Fibroblast of upper back skin (primary cell): ENCODE data around the gene FPR1.

Experiments
- DNase-seq: peaks from one replicate; pipeline ENCODE4 v3.0.0-alpha.2; 2013

FPR1 gene

DNA sequence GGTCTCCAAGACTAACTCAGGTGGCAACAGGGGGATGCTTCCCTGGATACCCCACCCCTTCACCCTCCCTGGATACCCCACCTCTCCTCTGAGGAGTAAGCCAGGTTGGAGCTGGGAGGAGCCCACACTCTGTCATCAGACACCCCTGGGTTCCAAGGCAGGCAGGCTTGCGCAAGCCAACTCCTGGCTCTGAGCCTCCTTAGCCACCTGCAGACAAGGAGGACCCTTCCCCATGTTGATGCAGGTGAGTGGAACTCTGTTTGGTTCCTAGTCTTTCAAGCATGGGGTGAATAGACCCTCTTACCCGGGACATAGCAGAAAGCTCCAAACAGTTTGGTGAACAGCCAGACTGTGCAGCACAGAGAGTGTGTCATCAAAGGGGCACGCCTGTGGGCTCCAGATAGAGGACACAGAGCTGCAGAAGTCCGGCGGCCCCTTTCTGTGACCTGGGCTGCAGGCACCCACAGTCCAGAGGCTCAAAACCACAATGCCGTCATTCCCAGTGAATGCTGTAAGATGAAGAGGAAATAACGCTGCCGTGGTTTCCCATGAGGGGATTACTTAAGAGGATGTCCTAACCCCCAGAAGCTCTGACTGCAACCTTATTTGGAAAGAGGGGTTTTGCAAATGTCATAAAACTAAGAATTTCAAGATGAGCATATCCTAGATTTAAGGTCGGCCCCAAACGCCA is 15.8 kb downstream of the FPR1 start:
- peak; percentile 87 for DNase-seq

DNA sequence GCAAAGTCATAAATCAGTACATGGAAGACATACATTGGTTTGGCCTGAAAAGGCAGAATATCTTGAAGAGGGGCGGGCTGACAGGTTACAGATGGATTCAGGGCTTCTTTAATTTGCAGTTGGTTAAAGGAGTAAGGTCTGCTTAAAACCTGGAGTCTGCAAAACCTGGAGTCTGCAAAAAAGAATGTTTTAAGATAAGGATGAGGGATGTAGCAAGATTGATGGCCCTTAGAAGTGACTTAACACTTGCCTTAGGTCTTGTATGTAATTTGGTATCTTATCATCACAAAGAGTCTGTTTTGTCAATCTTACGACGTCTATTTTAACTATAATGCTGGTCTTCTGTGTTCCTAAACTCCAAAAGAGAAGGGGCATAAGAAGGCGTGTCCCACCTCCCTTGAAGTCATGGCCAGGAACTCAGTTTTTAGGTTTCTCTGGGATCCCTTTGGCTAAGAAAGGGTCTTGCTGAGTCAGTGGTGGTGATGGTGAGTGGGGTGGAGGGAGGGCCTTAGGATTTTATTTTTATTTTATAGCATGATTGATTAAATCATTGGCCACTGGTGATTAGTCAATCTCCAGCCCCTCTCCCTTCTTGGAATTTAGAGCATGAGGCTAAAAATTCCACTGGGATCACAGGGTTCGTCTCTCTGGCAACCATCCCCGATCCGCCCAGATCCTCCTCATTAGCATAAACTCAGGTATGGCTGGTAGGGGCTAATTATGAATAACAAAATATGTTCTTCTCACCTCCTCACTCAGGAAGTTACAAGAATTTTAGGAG is 17.7 kb downstream of the FPR1 start:
- peak; percentile 44 for DNase-seq

DNA sequence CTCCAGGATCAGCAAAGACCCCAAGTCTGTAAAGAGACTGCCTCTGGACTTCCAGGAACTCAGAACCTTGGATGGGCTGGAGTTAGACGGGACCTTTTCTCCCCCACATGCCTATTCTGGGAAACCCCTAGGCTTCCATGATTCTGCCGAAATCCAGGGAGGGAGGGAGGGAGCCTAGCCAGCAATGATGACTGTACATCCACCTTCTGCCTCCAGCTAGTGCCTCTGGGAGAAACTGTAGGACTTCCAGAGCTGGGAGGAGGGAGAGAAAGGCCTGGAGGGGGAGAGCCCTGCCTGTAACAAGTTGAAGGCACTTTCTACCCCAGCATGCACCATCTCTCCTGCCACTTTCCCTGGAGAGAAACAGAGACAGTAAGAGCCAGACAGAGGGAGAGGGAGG is 21.9 kb downstream of the FPR1 start:
- DNase-seq = peak; percentile 65

DNA sequence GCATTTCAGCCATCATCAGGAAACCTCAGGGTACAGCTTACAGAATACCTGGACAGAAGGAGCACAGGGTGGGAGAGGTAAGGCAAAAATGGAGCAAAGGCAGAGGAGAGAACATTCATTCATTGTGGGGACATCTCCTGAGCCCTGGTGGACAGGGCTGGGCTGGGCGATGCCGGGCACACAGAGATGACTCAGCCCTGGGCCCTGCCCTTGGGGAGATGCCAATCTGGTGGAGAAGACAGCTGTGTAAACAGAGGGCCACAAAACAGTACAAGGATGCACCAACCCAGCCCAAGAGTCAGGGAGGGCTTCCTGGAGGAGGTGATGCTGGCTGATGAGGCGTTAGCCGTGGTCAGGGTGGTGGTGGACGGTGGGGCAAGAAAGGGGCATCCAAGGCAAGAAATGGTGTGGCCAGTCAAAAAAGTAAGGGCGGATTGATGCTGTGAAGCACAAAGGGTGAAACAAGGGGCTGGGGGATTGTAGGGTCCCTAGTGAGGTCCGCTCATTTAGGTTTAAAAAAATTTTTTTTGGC is 24.3 kb downstream of the FPR1 start:
- DNase-seq = no peak

DNA sequence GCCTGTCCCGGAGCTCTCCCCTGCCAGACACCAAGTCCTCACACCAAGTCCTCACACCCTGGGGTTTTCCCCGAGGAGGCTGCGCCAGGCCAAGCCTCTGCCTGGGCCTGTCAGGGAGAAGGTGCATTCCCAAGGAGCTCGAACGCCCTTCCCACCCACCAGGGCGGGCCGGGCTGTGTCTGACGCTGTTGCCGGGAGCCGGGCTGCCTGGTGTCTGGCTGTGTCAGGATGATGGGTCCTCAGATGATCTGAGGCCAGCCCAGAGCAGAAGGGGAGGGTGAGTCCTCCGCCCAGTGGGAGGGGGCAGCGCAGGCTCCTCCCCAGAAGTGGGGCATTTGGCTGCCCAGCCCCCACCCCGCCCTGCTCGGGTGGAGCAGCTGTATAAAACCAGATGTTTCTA is 25.6 kb downstream of the FPR1 start:
- peak; percentile 85 for DNase-seq

DNA sequence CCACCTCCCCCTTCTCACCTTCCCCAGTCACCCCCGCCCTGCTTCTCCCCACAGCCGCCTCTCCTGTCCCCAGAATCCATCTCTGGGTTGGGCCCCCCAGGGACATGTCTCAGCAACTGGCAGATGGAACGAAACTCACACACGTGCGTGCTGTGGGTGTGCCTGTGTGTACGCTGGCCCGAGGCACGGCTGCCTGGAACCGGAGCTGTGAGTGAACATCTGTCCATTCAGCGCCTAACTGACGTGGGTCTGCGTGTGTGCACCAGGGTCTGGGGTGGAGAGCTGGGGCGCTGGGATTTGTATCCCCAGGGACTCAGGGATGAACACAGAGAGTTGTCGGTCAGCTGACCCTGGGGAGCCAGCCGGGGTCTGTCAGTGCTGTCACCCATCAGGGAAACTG is 27.1 kb downstream of the FPR1 start:
- no peak for DNase-seq

DNA sequence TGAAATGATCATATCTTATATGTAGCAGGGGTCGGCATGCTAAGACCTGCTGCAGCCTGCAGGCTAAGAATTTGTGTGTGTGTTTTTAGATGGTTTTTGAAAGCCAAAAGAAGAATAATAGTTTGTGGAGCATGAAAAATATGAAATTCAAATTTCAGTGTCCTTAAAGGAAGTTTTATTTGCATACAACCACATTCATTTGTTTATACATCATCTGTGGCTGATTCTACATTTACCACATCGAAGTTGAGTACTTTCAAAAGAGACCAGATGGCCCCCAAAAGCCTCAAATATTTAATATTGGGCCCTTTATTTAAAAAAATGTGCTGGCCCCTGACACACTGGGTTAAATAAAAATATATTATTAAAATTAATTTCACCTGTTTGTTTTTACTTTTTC is 29.2 kb downstream of the FPR1 start:
- no peak for DNase-seq

DNA sequence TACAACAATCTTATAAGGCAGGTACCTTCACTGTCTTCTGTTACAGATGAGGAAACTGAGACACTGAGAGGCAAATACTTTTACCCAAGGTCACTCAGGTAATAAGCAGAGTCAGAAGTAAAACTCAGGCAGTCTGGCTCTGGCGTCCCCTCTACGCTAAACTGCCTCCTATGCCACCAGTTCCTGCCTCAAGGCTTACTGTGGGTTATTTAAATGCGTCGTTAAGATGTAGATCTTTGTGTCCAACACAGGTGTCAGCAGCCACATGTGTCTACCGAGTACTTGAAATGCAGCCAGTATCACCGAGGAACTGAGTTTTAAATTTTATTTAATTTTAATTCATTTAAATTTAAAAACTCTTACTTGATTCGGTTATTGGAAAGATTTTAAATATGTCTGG is 29.8 kb downstream of the FPR1 start:
- no peak for DNase-seq

DNA sequence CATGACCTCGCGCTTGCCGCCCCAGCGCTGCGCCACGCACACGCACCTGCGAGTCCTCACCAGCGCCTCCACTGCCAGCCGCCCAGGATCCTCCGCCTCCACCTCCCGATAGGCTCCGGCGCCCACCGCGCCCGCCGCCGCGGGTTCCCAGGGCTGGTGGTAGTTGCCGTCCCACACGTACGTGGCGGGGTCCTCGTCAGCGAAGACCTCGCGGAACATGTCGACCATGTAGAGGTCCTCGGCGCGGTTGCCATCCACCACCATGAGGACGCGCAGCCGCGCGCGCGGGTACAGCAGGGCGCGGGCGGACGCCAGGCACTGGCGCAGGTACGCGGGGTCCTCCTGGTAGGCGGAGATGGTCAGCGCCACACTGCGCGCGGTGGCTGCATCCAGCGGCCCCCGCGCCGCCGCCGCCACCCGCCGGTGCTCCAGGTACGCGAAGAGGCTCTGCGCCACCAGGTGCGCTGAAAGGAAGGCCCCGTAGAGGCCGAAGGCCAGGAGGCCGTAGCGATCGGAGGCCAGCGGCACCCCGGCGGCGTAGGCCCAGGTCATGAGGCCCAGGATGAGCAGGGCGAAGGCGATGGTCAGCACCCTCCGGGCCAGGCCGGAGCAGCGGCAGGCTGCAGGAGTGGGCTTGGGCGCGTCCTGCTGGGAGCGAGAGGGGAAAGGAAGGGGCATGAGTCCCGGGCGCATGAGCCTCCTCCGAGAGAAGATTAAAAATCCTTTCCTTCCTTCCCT is 32.3 kb downstream of the FPR1 start:
- no peak for DNase-seq

DNA sequence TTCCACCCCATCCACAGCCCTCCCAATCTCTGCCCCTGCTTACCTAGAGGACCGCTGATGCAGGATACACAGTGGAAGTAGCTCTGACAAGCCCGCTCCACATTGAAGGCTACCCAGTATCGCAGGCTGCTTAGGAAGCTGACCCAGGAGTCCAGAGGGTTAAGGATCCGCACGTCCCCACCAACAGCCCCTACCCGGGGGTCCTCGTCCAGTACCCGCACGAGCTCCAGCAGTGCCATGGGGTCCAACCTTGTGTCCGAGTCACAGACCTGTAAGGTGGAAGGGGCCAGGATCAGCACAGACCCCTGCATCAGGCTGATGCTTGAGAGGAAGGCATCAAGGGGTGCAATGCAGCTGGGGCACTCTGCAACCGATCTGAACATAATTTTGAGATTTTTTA is 34.8 kb downstream of the FPR1 start:
- no peak for DNase-seq

DNA sequence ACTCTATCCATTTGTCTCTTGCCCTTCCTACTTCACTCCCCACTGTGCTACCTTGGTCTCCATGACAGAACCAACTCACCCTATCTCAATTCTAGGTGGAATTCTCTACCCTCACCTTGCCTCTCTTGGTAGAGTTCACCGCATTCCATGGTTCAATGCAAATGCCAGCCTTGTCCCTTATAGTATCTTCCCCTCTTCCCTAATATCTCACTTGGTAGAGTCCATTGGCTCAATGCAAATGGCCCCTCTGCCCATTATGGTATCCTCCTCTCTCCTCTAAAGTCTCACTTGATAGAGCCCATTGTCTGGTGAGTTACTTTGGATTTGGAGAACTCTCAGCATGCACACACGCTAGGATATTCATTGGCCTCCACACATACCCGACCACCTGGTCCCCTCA is 35.8 kb downstream of the FPR1 start:
- DNase-seq = no peak

DNA sequence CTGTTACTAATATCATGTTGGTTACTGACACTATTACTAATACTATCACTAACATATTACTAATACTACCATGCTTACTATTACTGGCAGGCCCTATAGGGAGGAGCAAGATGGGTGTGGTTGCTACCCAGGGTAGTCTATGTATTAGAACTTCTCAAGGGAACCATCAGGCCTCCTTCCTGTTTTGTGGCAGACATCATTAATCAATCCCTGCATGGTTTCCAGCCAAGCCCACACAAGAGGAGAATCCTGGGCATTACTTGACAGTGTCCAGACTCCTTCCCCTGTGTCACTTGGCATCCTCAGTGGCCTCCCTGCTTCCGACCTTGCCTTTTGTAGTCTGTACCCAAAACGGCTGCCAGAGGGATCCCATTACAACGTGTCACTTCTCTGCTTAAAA is 36.8 kb downstream of the FPR1 start:
- no peak for DNase-seq

DNA sequence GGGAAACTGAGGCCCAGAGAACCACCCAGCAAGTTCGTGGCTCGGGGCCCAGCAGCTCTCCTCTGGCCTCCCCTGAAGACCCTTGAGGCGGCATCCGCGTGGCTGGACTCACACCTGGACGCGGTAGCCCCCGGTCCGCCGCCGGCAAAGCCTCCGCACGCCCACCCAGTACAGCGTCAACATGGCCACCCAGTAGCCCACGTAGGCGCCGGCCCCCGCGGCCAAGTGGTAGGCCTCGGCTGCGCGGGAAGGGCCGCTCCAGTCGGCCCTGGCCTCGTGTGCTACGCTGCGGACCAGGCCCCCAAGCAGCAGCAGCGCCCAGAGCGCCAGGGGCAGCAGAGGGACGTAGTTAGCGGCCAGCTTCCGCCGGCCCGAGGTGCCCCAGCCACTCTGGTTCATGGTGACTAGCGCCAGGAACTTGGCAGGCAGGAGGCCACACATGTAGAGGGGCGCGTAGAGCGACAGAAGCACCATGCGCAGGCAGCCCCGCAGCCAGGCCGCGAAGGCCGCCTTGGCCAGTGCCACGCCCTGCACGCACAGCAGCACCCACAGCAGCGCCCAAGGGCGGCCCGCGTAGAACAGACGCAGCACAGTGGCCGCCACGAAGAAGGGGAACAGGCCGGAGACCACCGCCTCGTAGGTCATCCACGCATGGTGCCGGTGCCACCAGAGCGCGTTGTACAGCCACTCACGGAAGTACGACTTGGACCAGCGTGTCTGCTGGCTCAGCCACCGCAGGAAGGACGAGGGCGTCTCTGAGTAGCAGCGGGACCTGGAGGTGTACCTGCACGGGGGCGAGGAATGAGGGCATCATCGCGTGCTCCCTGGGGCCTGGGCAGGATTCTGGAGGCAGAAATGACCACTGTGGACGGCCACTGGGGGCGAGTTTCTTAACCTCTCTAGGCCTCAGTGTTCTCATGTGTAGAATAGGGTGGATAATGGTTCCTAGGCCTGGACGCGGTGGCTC is 38.1 kb downstream of the FPR1 start:
- no peak for DNase-seq

DNA sequence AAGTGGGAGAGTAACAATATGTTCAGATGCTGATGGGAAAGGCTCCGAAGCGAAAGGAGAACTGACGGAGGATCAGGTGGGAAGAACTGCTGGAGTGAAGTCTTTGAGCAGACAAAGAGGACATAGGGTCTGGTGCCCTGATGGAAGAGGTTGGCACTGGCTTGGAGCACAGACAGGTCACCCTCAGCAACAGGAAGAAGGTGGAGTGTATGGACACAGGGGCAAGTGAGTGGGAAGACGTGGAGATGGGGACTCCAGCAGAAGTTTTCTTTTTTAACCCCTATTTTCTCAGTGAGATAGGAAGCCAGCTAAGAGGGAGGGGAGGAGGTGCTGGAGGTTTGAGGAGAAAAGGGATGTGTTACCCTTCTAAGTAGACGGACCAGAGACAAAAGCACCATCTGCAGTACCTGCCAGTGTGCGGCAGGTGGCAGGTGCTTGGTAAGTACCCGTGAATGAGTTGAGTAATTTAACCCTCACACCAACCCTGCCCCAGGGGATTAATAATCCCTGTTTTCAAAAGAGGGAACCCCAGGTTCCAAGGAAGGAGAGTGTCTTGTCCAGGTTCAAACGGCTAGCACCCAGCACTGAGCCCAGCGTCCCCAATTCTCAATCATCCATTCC is 39.1 kb downstream of the FPR1 start:
- DNase-seq = peak; percentile 50

DNA sequence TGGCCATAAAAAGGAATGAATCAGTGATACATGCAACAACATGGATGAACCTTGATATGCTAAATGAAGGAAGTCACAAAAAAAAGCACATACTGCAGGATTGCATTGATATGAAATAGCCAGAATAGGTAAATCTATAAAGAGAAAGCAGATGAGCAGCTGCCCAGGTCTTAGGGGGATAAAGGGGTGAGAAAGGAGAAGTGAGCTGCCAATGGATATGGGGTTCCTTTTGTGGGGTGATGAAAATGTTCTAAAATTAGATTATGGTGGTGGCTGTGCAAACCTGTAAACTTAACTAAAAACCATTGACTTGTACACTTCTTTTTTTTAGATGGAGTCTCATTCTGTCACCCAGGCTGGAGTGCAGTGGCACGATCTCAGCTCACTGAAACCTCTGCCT is 40.0 kb downstream of the FPR1 start:
- DNase-seq = no peak

DNA sequence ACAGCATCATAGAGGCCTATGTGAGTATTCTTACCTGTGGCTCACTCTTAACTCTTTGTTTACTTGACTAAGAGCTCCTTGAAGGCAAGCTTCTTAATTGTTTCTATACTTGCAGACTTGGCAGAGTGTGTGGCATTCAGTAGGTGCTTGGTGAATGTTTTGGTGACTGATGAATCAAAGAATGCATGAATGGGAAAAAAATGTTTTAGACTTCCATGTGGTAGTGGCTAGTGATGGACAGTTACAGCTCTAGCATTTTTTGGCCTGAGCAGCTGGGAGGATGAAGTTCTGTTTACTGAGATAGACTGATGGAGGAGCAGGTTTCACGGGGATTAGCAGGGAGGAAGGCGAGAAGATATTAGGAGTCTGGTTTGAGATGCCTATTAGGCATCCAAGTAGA is 41.5 kb downstream of the FPR1 start:
- peak; percentile 55 for DNase-seq

DNA sequence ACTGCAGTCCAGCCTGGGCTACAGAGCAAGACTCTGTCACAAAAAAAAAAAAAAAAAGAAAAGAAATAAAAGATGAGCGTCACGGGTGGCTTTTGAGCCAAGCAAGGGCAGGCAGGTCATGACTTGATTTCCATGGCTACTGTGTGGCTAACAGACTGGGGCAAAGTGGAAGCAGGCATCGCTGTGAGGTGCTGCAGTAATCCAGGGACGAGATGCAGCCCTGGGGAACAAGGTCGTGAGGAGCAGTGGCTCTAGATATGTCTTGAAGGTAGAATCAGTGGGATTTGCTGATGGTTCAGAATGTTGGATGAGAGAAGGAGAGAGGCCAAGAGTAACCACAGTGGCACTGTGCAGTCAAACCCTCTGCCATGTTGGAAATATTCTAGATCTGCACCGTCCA is 42.1 kb downstream of the FPR1 start:
- no peak for DNase-seq

DNA sequence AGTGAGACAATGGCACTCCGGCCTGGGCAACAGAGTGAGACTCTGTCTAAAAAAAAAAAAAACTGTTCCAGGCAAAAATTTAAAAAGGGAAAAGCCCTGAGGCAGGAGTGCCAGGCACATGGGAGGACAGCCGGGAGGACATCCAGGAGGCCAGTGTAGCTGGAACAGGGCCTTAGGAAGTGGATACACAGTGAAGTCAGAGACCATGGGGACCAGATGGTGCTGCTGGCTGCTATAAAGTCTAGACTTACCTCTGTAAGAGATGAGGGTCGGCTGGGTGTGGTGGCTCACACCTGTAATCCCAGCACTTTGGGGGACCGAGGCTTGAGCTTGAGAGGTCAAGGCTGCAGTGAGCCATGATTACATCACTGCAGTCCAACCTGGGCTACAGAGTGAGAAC is 42.9 kb downstream of the FPR1 start:
- DNase-seq = no peak

DNA sequence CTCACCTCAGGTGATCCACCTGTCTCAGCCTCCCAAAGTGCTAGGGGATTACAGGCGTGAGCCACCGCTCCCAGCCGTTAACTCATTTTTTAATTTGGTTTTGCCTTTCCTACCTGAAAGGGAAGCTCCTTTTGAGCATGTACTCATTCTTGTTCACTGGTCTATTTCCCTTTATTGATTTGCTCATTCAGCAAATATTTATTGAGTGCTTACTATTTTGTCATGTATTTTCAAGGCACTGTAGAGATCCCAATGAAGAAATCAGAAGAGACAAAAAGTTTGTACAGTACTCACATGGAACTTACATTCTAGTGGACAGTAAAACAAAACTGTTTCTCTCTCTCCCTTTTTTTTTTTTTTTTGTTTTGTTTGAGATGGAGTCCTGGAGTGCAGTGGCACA is 44.8 kb downstream of the FPR1 start:
- DNase-seq = no peak

DNA sequence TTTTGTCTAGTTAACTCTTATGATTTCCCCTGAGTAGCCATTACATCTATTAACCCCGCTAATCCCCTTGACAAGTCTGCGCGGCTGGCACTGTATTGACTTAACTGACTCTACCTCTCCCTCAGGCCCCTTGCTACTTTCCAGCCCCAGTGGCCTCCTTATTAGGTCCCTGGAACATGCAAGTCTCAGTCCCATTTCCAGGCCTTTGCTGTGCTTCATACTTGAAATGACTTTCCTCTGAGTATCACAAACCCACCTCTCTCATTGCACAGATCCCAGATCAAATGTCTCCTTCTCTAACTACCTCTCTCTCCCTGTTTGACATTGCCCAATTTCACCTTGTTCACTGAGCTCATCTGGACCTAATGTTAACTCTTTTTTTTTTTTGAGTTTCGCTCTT is 45.4 kb downstream of the FPR1 start:
- no peak for DNase-seq

DNA sequence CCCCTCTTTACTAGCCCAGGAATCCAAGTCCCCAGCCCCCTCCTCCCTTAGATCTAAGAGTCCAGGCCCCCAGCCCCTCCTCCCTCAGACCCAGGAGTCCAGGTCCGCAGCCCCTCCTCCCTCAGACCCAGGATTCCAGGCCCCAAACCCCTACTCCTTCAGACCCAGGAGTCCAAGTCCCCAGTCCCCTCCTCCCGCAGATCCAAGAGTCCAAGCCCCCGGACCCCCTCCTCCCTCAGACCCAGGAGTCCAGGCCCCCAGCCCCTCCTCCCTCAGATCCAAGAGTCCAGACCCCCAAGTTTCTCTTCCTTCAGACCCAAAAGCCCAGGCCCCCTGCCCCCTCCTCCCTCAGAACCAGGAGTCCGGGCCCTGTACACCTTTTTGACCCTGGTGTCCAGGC is 47.1 kb downstream of the FPR1 start:
- DNase-seq = no peak
